GM12891 (cell line): Measurements from ENCODE around the gene PGRMC2.

Experiments
- POLR2A ChIP-seq: IDR thresholded peaks from 2 replicates; pipeline ENCODE4 v1.6.1; 2011; ENCODE audit warnings: low read depth, low read length, control low read depth
- POLR2AphosphoS5 ChIP-seq: IDR thresholded peaks from 2 replicates; pipeline ENCODE4 v1.6.1; 2011; ENCODE audit warnings: low read depth, low read length, control low read depth
- SPI1 ChIP-seq: IDR thresholded peaks from 2 replicates; pipeline ENCODE4 v1.6.1; 2011; ENCODE audit warnings: low read depth, low read length, control low read depth
- TAF1 ChIP-seq: IDR thresholded peaks from 2 replicates; pipeline ENCODE4 v1.6.1; 2011; ENCODE audit warnings: low read depth, low read length, control low read depth

GRCh38 chr4:128298852-128299251 lies 11.2 kb upstream of the PGRMC2 start:
- TF ChIP-seq POLR2A (no peak), TAF1 (no peak), POLR2AphosphoS5 (no peak), SPI1 (no peak)
